GM18505 (cell line): ENCODE results near the gene PDLIM5.
A peak's percentile ranks its signal among the peaks of the same experiment; 100 is the strongest.
"Not testable (repeated sequence)": the region's sequence is repeated elsewhere in the genome, so short reads cannot be mapped to it uniquely, and the experiment has no call there.

Experiments used
- ATAC-seq: cut with Tn5 transposase; IDR thresholded peaks from one replicate; pipeline ENCODE4 v1.9.1; 2021; ENCODE audit not compliant: unreplicated experiment
- POLR2A ChIP-seq: IDR thresholded peaks from 4 replicates; pipeline ENCODE4 v1.6.1; 2011; ENCODE audit warnings: borderline replicate concordance; ENCODE audit not compliant: insufficient read depth, insufficient read length; ENCODE audit errors: extremely low read depth

Gene PDLIM5

DNA sequence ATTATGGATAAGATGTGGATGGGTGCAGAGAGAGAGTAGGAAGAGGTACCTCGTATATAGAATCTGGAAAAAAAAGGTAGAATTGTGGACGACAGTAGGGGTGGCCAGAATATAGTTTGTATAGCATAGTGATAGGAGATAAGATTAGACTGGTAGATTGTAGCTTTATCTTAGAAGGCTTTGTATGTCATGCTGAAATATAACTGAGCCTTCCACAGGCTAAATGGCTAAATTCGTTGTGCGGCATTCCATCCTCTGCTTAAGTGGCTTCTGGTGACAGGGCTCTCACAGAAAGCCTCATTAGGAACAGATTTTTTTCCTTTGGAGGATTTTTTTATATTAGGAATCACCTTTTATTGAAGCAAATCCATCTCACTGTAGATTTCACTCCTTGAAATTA lies 163.7 kb downstream of the PDLIM5 start:
- no peak for TF ChIP-seq POLR2A
- ATAC-seq, result no peak

DNA sequence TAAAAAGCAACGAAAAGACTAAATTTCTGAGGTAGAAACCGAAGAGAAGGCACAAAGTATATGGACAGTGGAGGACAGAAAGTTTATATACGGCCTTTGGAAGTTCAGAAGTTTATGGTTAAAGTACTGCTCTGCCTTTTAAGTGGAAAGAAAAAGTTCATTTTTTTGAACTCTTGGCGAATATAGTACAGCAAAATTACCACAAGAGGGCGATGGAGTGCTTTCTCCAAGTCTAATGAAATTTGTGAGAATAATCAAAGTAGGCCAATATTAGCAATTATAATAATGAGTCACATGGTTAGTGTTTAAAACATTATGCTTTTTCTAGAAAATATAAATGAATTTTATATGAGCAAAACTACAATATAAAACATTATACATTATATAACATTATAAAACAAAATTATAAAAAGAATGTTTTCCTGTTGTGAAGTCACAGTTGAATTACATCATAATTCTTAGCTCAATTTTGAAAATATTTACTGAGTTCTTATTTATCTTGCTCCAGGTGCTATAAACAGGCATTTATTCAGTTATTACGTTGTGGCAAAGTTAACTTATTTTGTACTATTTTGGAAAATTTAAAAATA lies 169.8 kb downstream of the PDLIM5 start:
- TF ChIP-seq POLR2A, result no peak
- ATAC-seq, result peak; percentile 62

DNA sequence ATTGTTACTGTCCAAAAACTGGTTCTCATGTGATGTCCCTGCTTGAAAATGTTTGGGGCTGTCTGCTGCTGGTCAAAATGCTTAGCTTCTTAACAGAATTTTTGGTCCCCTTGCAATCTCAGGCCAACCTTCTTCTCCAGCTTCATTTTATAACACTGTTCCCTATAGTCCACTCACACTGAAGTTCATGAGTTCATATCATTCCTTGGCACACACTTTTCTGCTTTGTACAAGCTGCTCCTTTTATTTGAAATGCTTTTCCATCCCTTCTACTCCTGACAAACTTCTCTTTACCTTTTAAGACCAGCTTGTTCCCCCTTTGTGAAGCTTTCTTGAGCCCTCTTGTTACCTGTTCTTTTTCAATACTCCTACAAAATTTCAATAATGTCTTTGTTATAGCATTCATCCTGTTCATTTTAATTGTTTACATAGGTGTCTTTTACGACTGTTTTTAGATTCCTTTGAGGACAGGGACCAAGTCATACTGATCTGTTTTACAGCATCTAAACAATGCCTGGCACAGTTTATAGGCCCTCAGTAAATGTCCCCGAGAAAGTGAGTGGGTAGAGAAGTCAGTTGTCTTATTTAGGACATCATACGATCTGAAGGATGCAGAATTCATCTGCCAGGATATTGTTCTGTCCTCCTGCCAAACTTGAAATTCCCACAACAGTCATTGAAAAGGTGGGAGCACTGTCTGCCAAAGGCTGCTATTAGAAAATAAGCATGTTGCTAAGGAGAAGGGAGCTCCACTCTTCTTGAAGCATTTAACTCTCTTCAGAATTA lies 171.6 kb downstream of the PDLIM5 start:
- no peak for TF ChIP-seq POLR2A

DNA sequence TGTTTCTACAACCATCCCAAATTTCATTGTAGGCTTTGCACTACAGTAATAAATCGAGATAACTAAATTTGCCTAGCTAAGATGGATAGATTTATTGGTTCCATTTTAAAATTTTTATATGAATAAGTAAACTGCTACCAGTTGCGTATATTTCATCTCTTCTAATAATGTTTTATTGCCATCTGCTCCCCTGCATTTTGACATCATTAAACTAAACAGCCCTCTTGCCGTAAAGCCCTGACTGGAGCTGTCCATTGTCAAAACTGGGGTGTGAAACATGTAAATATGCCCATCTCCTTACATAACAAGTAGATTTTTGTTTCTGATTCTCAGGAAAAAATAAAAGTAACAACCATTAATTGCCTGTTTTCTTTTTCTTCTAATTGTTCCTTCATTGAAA lies 175.2 kb downstream of the PDLIM5 start:
- TF ChIP-seq POLR2A, result no peak
- ATAC-seq, result no peak

More for the DNA sequence above, 171.6 kb downstream of the PDLIM5 start:
- no peak for ATAC-seq

DNA sequence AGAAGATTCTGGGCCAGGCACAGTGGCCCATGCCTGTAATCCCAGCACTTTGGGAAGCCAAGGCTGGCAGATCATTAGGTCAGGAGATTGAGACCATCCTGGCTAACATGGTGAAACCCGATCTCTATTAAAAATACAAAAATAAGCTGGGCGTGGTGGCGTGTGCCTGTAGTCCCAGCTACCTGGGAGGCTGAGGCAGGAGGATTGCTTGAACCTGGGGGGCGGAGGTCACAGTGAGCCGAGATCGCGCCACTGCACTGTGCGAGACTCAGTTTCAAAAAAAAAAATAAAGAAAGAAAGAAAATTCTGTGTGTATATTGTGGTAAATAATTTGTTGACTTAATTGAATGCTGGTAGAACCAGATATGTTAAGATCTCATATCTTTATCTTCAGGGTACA lies 177.3 kb downstream of the PDLIM5 start:
- ATAC-seq, result not testable (repeated sequence)

DNA sequence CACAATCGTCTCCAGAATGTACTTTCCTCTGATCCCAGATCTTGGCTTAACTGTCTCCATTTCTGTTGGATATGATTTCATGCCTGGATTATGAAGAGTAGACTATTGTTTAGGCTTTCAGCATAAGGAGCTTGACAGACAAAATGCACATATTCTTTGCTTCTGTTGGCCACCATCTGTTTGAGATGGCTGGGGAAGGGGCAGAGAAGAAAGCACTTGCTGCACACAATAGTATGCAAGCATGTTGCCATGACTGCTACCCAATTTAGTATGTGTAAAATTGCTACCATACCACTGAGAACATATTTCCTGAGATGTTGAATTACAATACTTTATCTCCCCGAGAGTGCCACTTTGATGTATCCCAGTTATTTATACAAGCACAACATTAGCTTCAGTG lies 178.1 kb downstream of the PDLIM5 start:
- TF ChIP-seq POLR2A, result no peak
- ATAC-seq, result no peak

DNA sequence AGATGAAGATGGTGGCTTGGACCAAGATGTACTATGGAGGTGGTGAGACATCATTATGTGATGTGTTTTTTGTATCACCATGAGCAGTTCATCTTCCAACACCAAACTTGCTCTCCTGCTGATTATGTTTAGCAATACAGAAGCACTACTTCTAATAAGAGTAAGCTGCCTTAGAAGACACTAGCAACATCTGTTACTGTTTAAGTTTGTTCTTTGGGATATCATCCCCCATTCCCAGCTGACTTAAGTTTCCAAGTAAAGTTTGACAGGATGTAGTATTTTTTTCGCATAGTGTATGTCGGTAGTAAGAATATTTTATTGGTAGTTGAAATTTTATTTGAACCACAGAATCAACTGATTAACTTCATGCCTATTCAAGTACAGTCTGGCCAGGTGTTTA lies 182.5 kb downstream of the PDLIM5 start:
- no peak for ATAC-seq
- no peak for TF ChIP-seq POLR2A

DNA sequence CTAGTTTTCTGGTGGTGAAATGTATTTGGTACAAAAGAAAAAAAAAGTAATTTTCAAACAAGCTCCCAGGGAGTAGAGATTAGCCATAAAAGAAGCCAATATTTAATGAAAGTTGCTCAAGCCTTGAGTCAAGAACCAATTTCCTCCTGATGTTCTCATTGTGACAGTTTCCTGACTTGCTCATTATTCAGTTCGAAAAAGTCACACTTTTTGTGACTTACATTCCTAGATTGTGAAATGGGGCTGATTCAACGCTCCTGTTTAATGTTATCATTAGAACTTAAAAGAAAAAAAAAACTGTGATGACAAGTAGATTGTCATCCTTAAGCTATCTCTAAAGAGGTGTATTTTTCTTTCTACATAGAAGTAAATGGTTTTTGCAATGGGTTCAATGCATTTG lies 183.4 kb downstream of the PDLIM5 start:
- no peak for ATAC-seq

DNA sequence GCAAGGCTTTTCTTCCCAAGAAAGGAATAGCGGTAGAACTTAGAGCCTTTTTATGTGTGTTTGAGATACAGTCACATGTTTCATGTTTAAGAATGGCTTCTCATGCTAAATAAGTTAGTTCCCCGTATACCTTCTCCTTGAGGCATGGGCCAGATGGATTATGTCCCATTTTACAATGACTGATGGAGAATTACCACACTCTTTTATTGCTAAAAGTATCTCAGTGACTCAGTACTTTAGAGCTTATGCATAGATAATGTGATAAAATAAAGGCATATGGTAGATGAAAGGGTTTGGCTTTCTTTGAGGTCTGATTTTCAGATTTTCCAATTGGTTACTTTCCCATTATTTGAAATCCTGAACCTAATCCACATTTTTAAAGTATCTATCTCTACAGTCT lies 184.3 kb downstream of the PDLIM5 start:
- no peak for TF ChIP-seq POLR2A
- no peak for ATAC-seq

More for the DNA sequence above, 183.4 kb downstream of the PDLIM5 start:
- no peak for TF ChIP-seq POLR2A

DNA sequence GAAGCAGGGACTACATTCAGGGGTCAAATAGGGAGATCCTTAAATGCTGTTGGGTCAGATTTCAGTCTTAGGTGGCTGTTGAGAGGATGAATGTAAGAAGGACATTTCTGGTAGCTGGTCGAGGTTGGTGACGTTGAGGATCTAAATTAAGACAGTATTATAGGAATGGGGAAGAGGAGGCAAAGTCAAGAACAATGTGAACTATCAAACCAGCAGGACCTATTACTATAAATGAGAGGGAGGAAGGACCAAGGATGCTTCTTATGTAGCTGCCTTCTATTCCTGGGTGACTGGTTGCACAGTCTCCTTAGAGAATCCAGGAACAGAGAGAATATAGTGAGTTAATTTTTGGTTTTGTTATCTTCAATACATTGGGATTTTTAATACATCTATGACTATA lies 187.6 kb downstream of the PDLIM5 start:
- no peak for ATAC-seq

DNA sequence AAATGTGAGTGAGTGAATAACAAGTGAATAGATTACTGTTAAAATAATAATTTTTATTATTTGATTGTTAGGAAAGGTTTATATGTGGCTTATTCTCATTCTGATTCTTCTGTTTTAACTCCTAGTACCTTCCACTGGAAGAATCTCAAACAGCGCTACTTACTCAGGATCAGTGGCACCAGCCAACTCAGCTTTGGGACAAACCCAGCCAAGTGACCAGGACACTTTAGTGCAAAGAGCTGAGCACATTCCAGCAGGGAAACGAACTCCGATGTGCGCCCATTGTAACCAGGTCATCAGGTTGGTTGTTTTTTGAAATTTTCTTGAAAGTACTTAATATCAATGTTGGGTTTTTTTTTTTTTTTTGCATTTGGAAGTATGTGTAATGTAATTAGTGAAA lies 188.4 kb downstream of the PDLIM5 start:
- TF ChIP-seq POLR2A, result no peak
- no peak for ATAC-seq

More for the DNA sequence above, 187.6 kb downstream of the PDLIM5 start:
- TF ChIP-seq POLR2A, result no peak

DNA sequence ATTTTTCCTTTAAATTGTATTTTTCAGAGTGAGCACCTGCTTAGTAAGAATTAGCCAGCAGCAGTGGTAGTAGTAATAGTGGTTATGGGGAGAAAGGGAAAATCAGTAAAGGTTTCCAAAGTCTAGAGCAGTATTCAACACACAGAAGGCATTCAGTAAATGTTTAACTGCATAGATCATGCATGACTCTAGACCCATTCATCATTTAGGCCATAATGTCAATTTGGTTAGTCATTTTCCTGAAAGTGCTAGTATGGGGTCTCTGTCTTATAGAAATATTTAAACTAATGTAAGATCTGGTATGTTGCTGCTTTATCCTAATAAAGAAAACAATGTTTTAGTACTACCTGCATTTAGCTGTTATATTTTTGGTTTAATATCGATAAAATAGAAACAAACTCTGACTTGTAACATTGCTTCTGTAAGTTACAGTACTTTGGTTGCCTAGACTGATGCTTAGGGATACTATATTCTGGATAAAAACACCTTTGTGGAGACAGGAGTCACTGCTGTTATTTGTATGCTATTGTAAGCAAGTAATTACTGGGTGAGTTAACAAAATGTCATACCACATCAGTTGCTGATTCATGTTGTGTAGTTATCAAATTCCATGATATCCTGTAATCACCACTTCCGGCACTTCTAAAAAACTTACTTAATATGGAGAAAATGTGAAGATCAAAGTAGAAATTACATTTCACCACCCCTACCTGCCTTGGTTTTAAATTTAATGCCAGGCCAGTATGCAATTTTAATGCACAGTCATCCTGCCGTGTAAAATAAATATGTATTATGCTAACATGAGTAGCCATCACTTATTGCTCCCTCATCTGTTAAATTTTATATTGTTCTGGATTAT lies 190.2 kb downstream of the PDLIM5 start:
- no peak for ATAC-seq
- no peak for TF ChIP-seq POLR2A

DNA sequence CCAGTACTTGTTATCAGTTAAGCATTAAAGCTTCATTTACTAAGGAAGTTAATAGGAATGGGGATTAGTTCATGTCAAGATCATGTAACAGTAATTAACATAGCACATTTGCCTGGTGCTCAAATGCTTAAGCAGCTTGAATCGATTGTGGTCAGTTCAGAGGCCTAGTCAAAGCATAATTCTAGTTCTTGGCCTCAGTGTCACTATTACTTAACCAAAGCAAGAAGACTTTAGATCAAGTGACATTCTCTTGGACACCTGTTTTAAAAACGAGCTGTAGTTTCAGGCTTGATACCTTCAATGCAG lies 190.8 kb downstream of the PDLIM5 start:
- no peak for TF ChIP-seq POLR2A
- no peak for ATAC-seq

DNA sequence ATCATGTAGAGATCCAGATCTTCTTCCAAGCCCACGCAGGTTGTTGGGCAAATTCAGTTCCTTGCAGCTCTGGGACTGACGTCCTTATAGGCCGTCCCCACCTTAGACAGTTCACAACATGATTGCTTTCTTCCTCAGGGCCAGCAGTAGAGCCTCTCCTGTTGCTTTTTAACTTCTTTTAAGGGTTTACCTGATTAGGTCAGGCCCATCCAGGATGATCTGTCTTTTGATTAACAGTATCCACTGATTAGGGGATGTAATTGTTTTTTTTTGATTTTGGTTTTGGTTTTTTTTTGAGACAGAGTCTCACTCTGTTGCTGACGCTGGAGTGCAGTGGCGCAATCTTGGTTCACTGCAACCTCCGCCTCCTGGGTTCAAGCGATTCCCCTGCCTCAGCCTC lies 197.0 kb downstream of the PDLIM5 start:
- ATAC-seq, result no peak
- TF ChIP-seq POLR2A, result no peak

DNA sequence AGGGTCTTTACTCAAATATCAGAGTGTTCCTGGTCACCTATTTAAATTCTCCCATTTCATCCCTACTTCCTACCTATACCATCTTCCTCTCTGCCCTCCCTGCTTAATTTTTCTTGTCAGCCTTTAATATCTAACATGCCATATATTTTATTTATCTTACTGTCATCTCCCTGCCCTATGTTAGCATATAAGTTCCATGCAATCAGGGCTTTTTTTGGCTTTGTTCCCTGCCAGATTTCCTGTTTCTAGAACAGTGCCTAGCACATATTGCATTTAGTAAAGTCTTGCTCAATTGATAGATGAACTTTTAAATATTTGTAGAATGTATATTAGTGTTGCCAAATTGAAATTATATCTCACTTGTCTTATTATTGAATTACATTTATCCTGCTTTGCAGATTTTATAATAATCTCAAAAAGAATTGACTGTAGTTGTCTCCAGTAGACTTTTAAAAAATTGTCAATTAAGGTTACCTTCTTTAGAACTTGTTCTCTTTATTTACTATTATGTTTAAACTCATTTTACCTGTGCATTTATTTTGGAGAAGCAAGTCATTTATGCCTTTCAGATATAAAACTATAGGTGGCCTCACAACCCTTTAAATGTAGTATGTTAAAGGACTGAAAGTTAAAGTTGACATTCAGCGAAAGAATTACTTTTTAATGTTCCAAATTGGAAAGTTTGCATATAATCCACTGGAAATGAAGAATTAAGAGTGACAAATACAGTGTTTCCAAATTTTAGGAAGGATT lies 197.8 kb downstream of the PDLIM5 start:
- no peak for TF ChIP-seq POLR2A
- no peak for ATAC-seq
